ENCODE results near the gene MSRB3. TPM values are rescaled to one million over a fixed set of nuclear protein-coding genes. Genes with fewer than 3 reads are reported as not detected.

Gene MSRB3
- total and polyA plus RNA-seq, 7 donors: 6.2 to 232 (median 159) TPM

DNA sequence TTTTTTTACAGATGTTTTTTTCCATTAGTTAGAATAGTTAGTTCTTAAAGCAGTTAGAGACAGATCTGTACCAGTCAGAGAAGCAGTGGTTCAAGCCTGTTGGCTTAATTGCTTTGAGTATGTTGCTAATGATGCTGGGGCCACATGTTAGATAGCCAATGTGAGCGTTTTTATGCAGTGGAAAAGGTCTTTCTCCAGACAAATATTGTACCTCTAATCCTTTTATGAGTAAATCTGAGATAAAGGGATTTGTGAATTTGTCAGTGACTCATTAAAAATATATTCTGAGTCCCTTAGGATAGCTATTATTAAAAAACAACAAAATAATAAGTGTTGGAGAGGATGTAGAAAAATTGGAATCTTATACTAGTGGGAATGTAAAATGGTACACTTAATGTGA lies 154.2 kb downstream of the MSRB3 start:
- no peak overlapping the region for H3K4me3 ChIP-seq
- H3K27ac ChIP-seq: no peak overlapping the region
- intact Hi-C loops (cut with DNase I): no loop called here
- 19 to 86% methylated on average over 1 of the region's 1 CpG for WGBS, 2 donors
- no peaks in the 10 kb centered on the region for H3K36me3 ChIP-seq
- DNase-seq: no peak
- H3K4me1 ChIP-seq: peaks cover 0 to 23% (median 18%) of the 10 kb centered on the region in 4 donors
- TF ChIP-seq POLR2A (IDR thresholded peaks at IDR 0.05): no peak
- no peak for TF ChIP-seq EP300 (IDR thresholded peaks at IDR 0.05)
- TF ChIP-seq, protein P1, sequence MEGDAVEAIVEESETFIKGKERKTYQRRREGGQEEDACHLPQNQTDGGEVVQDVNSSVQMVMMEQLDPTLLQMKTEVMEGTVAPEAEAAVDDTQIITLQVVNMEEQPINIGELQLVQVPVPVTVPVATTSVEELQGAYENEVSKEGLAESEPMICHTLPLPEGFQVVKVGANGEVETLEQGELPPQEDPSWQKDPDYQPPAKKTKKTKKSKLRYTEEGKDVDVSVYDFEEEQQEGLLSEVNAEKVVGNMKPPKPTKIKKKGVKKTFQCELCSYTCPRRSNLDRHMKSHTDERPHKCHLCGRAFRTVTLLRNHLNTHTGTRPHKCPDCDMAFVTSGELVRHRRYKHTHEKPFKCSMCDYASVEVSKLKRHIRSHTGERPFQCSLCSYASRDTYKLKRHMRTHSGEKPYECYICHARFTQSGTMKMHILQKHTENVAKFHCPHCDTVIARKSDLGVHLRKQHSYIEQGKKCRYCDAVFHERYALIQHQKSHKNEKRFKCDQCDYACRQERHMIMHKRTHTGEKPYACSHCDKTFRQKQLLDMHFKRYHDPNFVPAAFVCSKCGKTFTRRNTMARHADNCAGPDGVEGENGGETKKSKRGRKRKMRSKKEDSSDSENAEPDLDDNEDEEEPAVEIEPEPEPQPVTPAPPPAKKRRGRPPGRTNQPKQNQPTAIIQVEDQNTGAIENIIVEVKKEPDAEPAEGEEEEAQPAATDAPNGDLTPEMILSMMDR (IDR thresholded peaks at IDR 0.05): no peak
- TF ChIP-seq POLR2AphosphoS5 (IDR thresholded peaks at IDR 0.05): no peak
- H3K27me3 ChIP-seq: no peaks in the 10 kb centered on the region
- no peaks in the 10 kb centered on the region for H3K9me3 ChIP-seq

- no peak for DNase-seq
- WGBS, 2 donors: 90 to 91% methylated on average over 3 of the region's 3 CpGs
- intact Hi-C loops (cut with DNase I): no loop called here
- H3K36me3 ChIP-seq: no peaks in the 10 kb centered on the region
- TF ChIP-seq POLR2AphosphoS5 (IDR thresholded peaks at IDR 0.05) (no peak), POLR2A (IDR thresholded peaks at IDR 0.05) (no peak)
- no peak overlapping the region for H3K27ac ChIP-seq
- H3K4me3 ChIP-seq: no peak overlapping the region
- H3K4me1 ChIP-seq: peaks cover 0 to 16% (median 15%) of the 10 kb centered on the region in 4 donors
- no peaks in the 10 kb centered on the region for H3K27me3 ChIP-seq
- no peaks in the 10 kb centered on the region for H3K9me3 ChIP-seq
These were observed 156.3 kb downstream of the MSRB3 start for GRCh38 chr12:65434737-65435136.

DNA sequence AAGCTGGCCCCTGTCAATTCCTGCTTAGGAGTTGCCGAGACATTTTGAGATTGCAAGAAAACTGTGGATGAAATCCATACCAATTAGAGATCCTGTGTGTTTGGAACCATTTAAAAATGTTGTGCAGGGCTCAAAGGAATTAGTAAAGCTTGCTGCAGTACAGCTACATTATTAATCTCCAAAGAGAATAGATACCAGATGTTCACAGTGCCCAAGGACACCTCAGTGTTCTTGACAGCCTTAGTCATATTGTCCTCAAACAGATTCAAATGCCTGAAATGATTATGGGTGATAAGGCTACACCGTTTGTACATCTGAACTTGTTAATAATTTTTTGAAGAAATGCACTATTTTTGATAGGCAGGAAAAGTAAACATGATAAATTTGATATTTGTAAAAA lies 164.6 kb downstream of the MSRB3 start:
- no peak for DNase-seq
- Histone ChIP-seq H3K9me3 (no peaks in the 10 kb centered on the region), H3K4me3 (no peak overlapping the region), H3K27me3 (no peaks in the 10 kb centered on the region), H3K27ac (no peak overlapping the region), H3K36me3 (no peaks in the 10 kb centered on the region), H3K4me1 (no peaks in the 10 kb centered on the region)
- no peak for TF ChIP-seq POLR2A (IDR thresholded peaks at IDR 0.05)
- TF ChIP-seq EP300 (IDR thresholded peaks at IDR 0.05): no peak
- TF ChIP-seq, protein P1 (IDR thresholded peaks at IDR 0.05): no peak
- TF ChIP-seq POLR2AphosphoS5 (IDR thresholded peaks at IDR 0.05): no peak
- WGBS, 2 donors: 71 to 84% methylated on average over 2 of the region's 2 CpGs
- intact Hi-C loops (cut with DNase I): no loop called here

- Histone ChIP-seq H3K4me1 (peaks cover 0 to 8% (median 4%) of the 10 kb centered on the region in 4 donors), H3K27me3 (no peaks in the 10 kb centered on the region), H3K27ac (no peak overlapping the region), H3K9me3 (no peaks in the 10 kb centered on the region), H3K4me3 (no peak overlapping the region), H3K36me3 (no peaks in the 10 kb centered on the region)
- intact Hi-C loops (cut with DNase I): no loop called here
- TF ChIP-seq POLR2A (IDR thresholded peaks at IDR 0.05): no peak
- TF ChIP-seq, protein P1 (IDR thresholded peaks at IDR 0.05): no peak
- no peak for TF ChIP-seq POLR2AphosphoS5 (IDR thresholded peaks at IDR 0.05)
- no peak for TF ChIP-seq EP300 (IDR thresholded peaks at IDR 0.05)
- WGBS, 2 donors: 17 to 71% methylated on average over 2 of the region's 2 CpGs
- no peak for DNase-seq
These were observed 166.5 kb downstream of the MSRB3 start for GRCh38 chr12:65444996-65445395.

- Histone ChIP-seq H3K36me3 (no peaks in the 10 kb centered on the region), H3K9me3 (no peaks in the 10 kb centered on the region), H3K27ac (no peak overlapping the region), H3K27me3 (no peaks in the 10 kb centered on the region), H3K4me3 (no peak overlapping the region), H3K4me1 (peaks cover 0 to 20% (median 11%) of the 10 kb centered on the region in 4 donors)
- WGBS, 2 donors: 79 to 100% methylated on average over 1 of the region's 1 CpG
- TF ChIP-seq POLR2A (IDR thresholded peaks at IDR 0.05) (no peak), EP300 (IDR thresholded peaks at IDR 0.05) (no peak), POLR2AphosphoS5 (IDR thresholded peaks at IDR 0.05) (no peak)
- TF ChIP-seq, protein P1 (IDR thresholded peaks at IDR 0.05): no peak
- intact Hi-C loops (cut with DNase I): no loop called here
- no peak for DNase-seq
These were observed 168.4 kb downstream of the MSRB3 start for GRCh38 chr12:65446901-65447300.
